Astrocyte (in vitro differentiated cells and primary cell): Measurements from ENCODE around the gene GAD1. TPM values are rescaled to one million over a fixed set of nuclear protein-coding genes. Genes with fewer than 3 reads are reported as not detected.

Experiments
- DNase-seq: peaks from one replicate; pipeline ENCODE4 v3.0.0-alpha.2; 2010; ENCODE audit warnings: low read depth
- FAIRE-seq: peaks from 2 replicates; lab custom pipeline; 2011; peaks lifted over from hg19 to GRCh38; lab: Jason Lieb, UNC
- H2AFZ ChIP-seq: 2 replicates; pipeline ENCODE4 v1.6.0; 2012; ENCODE audit warnings: low read depth, low read length, inconsistent platforms
- H3K27ac ChIP-seq: 2 replicates; pipeline ENCODE4 v1.5.1; 2011; ENCODE audit warnings: low read depth, low read length, inconsistent platforms
- H3K27me3 ChIP-seq: 2 replicates; pipeline ENCODE4 v1.6.0; 2011; ENCODE audit warnings: low read length, inconsistent platforms; ENCODE audit not compliant: insufficient read depth
- H3K36me3 ChIP-seq: 2 replicates; pipeline ENCODE4 v1.5.1; 2011; ENCODE audit warnings: low read length, inconsistent platforms; ENCODE audit not compliant: insufficient read depth
- H3K4me1 ChIP-seq: 2 replicates; pipeline ENCODE4 v1.5.1; 2011; ENCODE audit warnings: low read length, inconsistent platforms; ENCODE audit not compliant: insufficient read depth
- H3K4me2 ChIP-seq: 2 replicates; pipeline ENCODE4 v1.6.0; 2012; ENCODE audit warnings: low read length, inconsistent platforms
- H3K4me3 ChIP-seq: 2 replicates; pipeline ENCODE4 v1.5.1; 2011; ENCODE audit warnings: low read depth, mild to moderate bottlenecking, low read length, inconsistent platforms; ENCODE audit not compliant: insufficient read depth
- H3K79me2 ChIP-seq: 2 replicates; pipeline ENCODE4 v1.6.0; 2012; ENCODE audit warnings: mild to moderate bottlenecking, low read length, inconsistent platforms; ENCODE audit not compliant: insufficient read depth
- H3K9ac ChIP-seq: 2 replicates; pipeline ENCODE4 v1.6.0; 2012; ENCODE audit warnings: mild to moderate bottlenecking, low read length, inconsistent platforms
- H3K9me3 ChIP-seq: 2 replicates; pipeline ENCODE4 v1.5.1; 2012; ENCODE audit warnings: low read depth, mild to moderate bottlenecking, low read length, inconsistent platforms; ENCODE audit not compliant: insufficient read depth
- H4K20me1 ChIP-seq: 2 replicates; pipeline ENCODE4 v1.6.0; 2012; ENCODE audit warnings: low read length, inconsistent platforms; ENCODE audit not compliant: insufficient read depth
- H3K27ac Mint-ChIP-seq: one replicate; pipeline ENCODE4 v1.8.0; 2021; ENCODE audit warnings: mild to moderate bottlenecking, mixed read lengths; ENCODE audit not compliant: unreplicated experiment
- H3K27me3 Mint-ChIP-seq: one replicate; pipeline ENCODE4 v1.8.0; 2021; ENCODE audit warnings: low read depth, mixed read lengths; ENCODE audit not compliant: unreplicated experiment
- H3K36me3 Mint-ChIP-seq: one replicate; pipeline ENCODE4 v1.8.0; 2021; ENCODE audit warnings: low read depth, mixed read lengths; ENCODE audit not compliant: unreplicated experiment
- H3K4me1 Mint-ChIP-seq: one replicate; pipeline ENCODE4 v1.8.0; 2021; ENCODE audit warnings: low read depth, mixed read lengths; ENCODE audit not compliant: unreplicated experiment
- H3K4me3 Mint-ChIP-seq: one replicate; pipeline ENCODE4 v1.8.0; 2021; ENCODE audit warnings: mild to moderate bottlenecking, moderate library complexity, mixed read lengths; ENCODE audit not compliant: unreplicated experiment
- H3K9me3 Mint-ChIP-seq: one replicate; pipeline ENCODE4 v1.8.0; 2021; ENCODE audit warnings: mild to moderate bottlenecking, mixed read lengths; ENCODE audit not compliant: unreplicated experiment
- CTCF ChIP-seq: IDR thresholded peaks from 2 replicates; pipeline ENCODE4 v1.5.1; 2011; ENCODE audit warnings: low read depth, mild to moderate bottlenecking, inconsistent platforms, low read length, moderate library complexity; ENCODE audit not compliant: insufficient read depth
- EZH2 ChIP-seq: IDR thresholded peaks from 2 replicates; pipeline ENCODE4 v1.6.1; 2012; ENCODE audit warnings: mild to moderate bottlenecking, low read length, inconsistent platforms; ENCODE audit not compliant: insufficient read depth
- total RNA-seq: library from RNA; stranded (reverse); gene quantifications from 2 replicates; pipeline ENCODE4 v1.2.1, GENCODE V29; 2021

Gene GAD1
- total RNA-seq, 1 donor from 2014 or later: 4.5 TPM

GRCh38 chr2:170846314-170846713 is 29.6 kb downstream of the GAD1 start:
- Histone ChIP-seq H3K27ac (no peak overlapping the region), H3K79me2 (no peaks in the 10 kb centered on the region), H3K9ac (no peak overlapping the region), H3K4me2 (no peak overlapping the region), H3K4me3 (no peak overlapping the region), H2AFZ (no peak overlapping the region), H3K36me3 (no peaks in the 10 kb centered on the region), H3K4me1 (peaks cover 15% of the 10 kb centered on the region), H3K27me3 (no peaks in the 10 kb centered on the region), H3K9me3 (no peaks in the 10 kb centered on the region), H4K20me1 (no peaks in the 10 kb centered on the region)
- Mint-ChIP-seq H3K36me3 (no peaks in the 10 kb centered on the region), H3K27me3 (no peaks in the 10 kb centered on the region), H3K27ac (no peak overlapping the region), H3K9me3 (peaks cover 3% of the 10 kb centered on the region), H3K4me3 (no peak overlapping the region), H3K4me1 (peaks cover 35% of the 10 kb centered on the region)
- no peak for DNase-seq
- TF ChIP-seq CTCF (no peak), EZH2 (no peak)
- no peak for FAIRE-seq

GRCh38 chr2:170847716-170848115 is 31.0 kb downstream of the GAD1 start:
- TF ChIP-seq CTCF (no peak), EZH2 (no peak)
- Mint-ChIP-seq H3K36me3 (no peaks in the 10 kb centered on the region), H3K4me3 (no peak overlapping the region), H3K9me3 (no peaks in the 10 kb centered on the region), H3K27ac (no peak overlapping the region), H3K4me1 (peaks cover 28% of the 10 kb centered on the region), H3K27me3 (no peaks in the 10 kb centered on the region)
- FAIRE-seq: no peak
- no peak overlapping the region for H3K9ac ChIP-seq
- H3K79me2 ChIP-seq: no peaks in the 10 kb centered on the region
- H3K27me3 ChIP-seq: no peaks in the 10 kb centered on the region
- H3K9me3 ChIP-seq: no peaks in the 10 kb centered on the region
- no peaks in the 10 kb centered on the region for H3K36me3 ChIP-seq
- H3K4me3 ChIP-seq: no peak overlapping the region
- no peaks in the 10 kb centered on the region for H4K20me1 ChIP-seq
- no peak overlapping the region for H3K27ac ChIP-seq
- H3K4me2 ChIP-seq: no peak overlapping the region
- peaks cover 13% of the 10 kb centered on the region for H3K4me1 ChIP-seq
- no peak overlapping the region for H2AFZ ChIP-seq
- DNase-seq: no peak

GRCh38 chr2:170848587-170848986 is 31.9 kb downstream of the GAD1 start:
- peak overlapping the region; percentile 66 for H3K27ac Mint-ChIP-seq
- no peak overlapping the region for H3K4me3 Mint-ChIP-seq
- DNase-seq (peak; percentile 74), FAIRE-seq (no peak)
- Histone ChIP-seq H3K9ac (no peak overlapping the region), H3K27ac (no peak overlapping the region), H3K4me1 (peaks cover 4% of the 10 kb centered on the region), H3K36me3 (no peaks in the 10 kb centered on the region), H3K9me3 (no peaks in the 10 kb centered on the region), H2AFZ (no peak overlapping the region), H3K27me3 (no peaks in the 10 kb centered on the region), H4K20me1 (no peaks in the 10 kb centered on the region), H3K4me2 (no peak overlapping the region), H3K79me2 (no peaks in the 10 kb centered on the region), H3K4me3 (no peak overlapping the region)
- H3K9me3 Mint-ChIP-seq: no peaks in the 10 kb centered on the region
- H3K36me3 Mint-ChIP-seq: peaks cover 1% of the 10 kb centered on the region
- peaks cover 23% of the 10 kb centered on the region for H3K4me1 Mint-ChIP-seq
- TF ChIP-seq CTCF (no peak), EZH2 (no peak)
- H3K27me3 Mint-ChIP-seq: no peaks in the 10 kb centered on the region
